GM21367 (cell line): ENCODE measurements around the gene RAB11B.
"Not testable (repeated sequence)": the region's sequence is repeated elsewhere in the genome, so short reads cannot be mapped to it uniquely, and the experiment has no call there.

ENCODE experiments used
- ATAC-seq: cut with Tn5 transposase; IDR thresholded peaks from one replicate; pipeline ENCODE4 v1.9.1; 2021; ENCODE audit not compliant: unreplicated experiment

The RAB11B gene

DNA sequence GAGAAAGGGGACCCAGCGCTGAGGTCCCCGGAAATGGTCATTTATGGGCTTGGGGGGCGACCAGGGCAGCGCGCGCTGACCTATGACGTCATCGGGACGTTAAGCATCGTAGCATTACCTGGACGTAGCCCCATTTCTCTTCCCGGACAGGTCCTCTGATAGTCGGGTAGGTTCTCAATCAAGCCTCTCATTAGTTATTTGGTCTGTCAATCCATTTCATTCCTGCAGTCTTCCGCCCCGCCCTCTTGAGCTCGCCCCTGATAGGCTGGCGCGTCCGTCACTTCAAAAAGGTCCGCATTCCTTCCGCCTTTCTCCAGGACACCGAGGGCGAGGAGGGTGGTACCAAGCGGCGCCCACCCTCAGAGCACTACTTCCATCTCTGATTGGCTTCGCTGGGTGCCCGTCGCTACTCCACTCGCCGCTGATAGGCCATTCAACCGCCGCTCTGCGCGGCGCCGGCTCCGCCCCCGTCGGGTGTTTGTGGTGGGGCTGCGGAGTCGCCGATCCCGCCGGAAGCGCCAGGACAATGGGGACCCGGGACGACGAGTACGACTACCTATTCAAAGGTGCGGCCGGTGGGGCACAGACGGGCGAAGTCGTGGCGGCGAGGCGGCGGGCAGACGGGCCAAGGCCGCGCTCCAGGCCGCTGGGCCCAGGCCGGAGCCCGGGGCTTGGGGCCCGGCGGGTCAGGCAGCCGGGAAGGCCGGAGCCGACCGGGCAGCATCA, at the start of gene RAB11B:
TSS of gene RAB11B (plus strand) at position 470 of the 726 bp plus-strand sequence. CDS start at position 527, 57 bp downstream.
- ATAC-seq = peak; percentile 86

DNA sequence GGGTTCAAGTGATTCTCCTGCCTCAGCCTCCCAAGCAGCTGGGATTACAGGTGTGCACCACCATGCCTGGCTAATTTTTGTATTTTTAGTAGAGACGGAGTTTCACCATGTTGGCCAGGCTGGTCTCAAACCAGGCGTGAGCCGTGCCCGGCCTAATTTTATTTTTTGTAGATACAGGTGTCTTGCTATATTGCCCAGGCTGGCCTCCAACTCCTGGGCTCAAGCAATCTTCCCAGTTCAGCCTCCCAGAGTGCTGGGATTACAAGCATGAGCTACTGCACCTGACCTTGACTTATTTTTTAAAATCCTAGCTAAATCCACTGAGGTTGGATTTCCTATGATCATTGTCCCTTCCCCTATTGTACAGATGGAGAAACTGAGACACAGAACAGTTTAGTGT, 48.7 kb upstream of the RAB11B start:
- ATAC-seq = not testable (repeated sequence)

DNA sequence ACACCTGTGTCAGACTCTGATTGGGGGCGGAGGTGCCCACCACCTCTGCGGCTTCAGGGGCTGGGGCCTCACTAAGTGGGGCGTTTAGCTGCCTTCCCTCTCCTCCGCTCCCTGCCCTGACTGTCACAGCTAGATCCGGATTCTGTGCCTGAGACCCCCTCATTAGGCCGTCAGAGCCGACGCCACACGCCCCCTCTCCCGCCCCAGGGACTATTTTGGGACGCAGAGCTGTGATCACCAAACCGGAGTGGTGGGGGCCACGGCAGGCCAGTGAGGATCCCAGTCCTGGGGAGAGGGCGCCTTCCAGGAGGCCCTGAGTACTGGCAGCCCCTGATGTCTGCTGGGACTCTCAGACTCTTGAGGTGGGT, 47.9 kb upstream of the RAB11B start:
- no peak for ATAC-seq

DNA sequence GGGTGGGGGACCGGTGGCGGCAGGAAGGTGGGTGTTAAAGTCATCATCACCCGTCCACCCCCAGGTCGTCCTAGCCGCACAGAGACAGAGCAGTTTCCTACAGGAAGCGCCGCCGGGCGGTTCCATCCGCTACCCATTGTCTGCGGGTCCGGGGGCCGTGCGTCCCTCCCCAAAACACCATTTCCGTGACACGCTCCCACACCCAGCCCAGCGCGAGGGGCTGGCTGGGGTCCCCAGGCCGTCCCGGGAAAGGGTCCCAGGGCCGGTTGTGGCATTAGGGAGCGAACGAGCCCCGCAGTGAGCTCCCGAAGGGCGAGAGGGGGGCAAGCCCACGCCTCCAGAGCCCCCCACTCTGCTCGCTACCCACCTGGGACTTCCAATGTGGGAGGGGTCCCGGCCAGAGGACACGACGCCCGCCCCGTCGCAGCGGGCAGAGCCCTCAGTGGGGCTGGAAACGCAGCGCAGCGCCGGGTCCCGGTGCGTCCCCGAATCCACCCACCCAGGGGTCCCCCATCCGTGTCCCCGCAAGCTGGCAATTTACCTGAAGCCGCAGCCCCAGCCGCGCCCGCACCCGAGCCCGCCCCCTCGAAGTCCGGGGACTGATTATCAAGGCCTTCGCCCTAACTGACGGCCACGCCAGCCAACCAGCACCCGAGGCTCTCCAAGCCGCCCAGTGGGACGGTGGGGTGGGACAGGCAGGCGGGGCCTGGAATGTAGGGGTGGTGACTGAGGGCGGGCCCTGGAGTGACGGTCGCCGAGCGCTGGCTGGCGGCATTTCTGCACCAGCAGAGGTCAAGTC, 47.3 kb upstream of the RAB11B start, which contains the start of gene KANK3:
TSS of gene KANK3 (minus strand) at position 579 of the 799 bp plus-strand sequence. CDS start 5,434 bp downstream, outside the sequence.
- ATAC-seq = peak; percentile 55

DNA sequence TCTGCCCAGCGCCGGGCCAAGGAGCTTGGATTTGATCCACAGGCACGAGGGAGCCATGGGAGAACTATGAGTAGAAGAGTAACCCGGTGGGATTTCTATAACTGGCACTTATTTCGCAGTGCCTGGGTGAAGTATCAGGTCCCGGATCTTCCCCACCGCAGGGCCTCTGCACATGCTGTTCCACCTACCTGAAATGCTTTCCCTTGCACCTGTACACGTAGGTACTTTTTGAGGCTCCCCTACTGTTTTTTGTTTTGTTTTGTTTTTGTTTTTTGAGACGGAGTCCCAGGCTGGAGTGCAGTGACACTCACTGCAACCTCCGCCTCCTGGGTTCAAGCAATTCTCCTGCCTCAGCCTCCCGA, 46.7 kb upstream of the RAB11B start:
- ATAC-seq = no peak

DNA sequence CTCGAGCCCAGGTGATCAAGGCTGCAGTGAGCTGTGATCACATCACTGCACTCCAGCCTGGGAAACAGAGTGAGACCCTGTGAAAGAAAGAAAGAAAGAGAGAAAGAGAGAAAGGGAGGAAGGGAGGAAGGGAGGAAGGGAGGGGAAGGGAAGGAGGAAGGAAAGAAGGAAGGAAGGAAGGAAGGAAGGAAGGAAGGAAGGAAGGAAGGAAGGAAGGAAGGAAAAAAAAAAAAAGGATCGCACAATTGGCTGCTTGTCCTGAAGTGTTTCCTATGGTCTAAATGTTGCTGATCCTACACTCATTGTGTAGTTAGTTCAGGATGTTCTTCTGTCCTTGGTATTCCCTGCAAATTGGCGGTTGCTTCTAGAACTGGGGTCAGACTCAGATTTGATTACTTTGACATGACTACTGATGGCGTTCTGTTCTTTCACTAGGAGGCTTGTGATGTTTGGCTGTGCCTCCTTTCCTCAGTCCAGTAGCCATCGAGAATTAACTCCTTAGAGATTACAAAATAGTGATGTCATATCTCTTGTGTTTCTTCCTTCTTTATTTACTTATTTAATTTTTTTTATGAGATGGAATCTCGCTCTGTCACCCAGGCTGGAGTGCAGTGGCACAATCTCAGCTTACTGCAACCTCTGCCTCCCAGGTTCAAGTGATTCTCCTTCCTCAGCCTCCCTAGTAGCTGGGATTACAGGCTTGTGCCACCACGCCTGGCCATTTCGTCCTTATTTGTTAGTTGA, 40.4 kb upstream of the RAB11B start:
- ATAC-seq = not testable (repeated sequence)

DNA sequence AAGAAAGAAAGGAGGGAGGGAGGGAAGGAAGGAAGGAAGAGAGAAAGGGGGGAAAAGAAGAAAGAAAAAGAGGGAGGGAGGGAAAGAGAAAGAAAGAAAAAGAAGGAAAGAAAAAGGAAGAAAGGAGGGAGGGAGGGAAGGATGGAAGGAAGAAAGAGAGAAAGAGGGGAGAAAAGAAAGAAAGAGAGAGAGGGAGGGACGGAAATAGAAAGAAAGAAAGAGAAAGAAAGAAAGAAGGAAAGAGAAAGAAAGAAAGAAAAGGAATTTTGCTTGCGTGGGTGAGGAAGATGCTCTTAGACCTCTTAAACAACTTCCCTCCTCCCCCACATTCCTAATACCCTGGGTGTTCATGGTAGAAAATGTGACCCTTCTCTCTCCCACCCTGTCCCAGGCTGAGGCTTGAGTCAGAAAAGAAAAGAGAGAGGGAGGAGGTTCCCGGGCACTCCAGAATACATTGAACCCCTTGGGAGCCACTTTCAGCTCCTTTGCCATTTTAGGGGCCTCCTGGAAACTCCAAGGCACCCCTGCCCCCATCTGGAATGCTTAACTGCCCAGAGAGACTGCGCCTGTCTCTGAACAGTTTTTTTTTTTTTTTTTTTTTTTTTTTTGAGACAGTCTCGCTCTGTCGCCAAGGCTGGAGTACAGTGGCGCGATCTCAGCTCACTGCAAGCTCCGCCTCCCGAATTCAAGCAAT, 37.9 kb upstream of the RAB11B start:
- no peak for ATAC-seq

DNA sequence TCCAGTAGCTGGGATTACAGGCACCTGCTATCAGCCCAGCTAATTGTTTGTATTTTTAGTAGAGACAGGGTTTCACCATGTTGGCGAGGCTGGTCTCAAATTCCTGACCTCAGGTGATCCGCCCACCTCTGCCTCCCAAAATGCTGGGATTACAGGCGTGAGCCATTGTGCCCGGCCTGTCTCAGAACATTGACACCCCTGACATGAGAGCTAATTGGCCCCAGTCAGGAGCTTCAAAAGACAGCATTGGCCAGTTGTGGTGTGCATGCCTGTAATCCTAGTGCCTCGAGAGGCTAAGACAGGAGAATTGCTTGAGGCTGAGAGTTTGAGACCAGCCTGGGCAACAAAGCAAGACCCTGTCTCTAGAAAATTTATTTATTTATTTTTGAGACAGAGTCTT, 37.3 kb upstream of the RAB11B start:
- not testable (repeated sequence) for ATAC-seq

DNA sequence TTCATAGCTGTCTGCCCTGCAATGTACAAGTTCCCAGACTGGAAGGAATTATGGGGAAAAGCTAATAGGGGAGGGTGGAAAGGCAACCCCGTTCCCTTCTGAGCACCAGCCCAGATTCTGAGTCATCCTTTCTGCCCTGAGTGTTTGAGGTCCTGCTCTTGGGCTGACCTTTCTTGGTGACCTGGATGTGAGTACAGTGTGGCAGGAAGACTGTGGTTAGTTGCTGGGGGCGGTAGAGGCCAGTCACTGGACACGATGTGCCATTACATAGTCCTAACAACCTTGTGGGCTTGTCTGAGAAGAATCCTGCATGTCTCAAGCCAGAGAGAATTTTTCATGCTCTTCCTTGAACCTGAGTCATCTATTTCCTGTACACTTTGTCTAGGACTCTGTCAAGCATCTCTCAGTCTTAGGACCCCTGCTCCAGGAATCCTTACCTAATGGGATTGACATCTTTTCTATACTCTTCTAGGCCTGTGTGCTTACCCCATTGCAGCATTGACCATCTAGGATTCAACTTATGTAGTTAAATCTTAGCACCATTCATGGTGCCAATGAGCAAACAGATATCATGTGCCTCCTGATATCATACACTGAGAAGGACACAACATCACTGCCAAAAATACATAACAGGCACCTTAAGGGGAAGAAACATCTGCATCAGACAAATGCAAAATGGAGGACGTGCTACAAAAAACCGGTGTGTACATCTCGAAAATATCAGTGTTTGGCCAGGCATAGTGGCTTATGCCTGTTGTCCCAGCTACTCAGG, 34.3 kb upstream of the RAB11B start:
- no peak for ATAC-seq

DNA sequence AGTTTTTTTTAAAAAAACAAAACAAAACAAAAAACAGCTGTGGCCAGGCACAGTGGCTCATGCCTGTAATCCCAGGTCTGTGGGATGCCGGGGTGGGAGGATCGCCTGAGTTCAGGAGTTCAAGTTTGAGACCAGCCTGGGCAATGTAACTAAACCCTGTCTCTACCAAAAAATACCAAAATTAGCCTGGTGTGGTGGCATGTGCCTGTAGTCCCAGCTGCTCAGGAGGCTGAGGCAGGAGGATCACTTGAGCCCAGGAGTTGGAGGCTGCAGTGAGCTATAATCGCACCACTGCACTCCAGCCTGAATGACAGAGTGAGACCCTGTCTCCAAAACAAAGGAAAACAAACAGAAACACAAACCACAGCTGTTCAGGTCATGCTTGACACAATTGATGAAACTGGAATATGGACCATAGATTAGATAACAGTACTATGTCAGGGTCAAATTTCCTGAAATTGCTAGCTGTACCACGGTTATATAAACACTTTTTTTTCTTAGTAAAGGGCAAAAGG, 33.1 kb upstream of the RAB11B start:
- no peak for ATAC-seq

DNA sequence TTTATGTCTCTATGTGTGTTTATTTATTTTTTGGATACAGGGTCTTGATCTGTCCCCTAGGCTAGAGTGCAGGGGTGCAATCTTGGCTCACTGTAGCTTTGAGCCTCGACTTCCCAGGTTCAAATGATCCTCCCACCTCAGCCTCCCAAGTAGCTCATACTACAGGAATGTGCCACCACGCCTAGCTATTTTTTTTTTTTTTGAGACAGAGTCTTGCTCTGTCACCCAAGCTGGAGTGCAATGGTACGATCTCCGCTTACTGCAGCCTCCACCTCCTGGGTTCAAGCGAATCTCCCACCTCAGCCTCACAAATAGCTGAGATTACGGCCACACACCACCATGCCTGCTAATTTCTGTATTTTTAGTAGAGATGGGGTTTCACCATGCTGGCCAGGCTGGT, 31.2 kb upstream of the RAB11B start:
- no peak for ATAC-seq

DNA sequence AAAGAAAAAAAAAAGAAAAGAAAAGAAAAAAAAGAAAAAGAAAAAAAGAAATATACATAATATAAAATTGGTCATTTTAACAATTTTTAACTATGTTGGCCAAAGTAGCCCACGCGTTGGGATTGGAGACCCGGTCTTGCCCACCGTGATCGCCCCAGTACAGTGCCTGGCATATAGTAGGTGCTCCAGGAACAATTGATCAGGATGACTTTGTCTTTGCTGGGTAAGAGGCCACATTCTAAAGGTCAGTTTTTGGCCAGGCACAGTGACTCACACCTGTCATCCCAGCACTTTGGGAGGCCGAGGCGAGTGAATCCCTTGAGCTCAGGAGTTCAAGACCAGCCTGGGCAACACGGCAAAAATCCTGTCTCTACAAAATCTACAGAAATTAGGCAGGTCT, 30.0 kb upstream of the RAB11B start:
- no peak for ATAC-seq

DNA sequence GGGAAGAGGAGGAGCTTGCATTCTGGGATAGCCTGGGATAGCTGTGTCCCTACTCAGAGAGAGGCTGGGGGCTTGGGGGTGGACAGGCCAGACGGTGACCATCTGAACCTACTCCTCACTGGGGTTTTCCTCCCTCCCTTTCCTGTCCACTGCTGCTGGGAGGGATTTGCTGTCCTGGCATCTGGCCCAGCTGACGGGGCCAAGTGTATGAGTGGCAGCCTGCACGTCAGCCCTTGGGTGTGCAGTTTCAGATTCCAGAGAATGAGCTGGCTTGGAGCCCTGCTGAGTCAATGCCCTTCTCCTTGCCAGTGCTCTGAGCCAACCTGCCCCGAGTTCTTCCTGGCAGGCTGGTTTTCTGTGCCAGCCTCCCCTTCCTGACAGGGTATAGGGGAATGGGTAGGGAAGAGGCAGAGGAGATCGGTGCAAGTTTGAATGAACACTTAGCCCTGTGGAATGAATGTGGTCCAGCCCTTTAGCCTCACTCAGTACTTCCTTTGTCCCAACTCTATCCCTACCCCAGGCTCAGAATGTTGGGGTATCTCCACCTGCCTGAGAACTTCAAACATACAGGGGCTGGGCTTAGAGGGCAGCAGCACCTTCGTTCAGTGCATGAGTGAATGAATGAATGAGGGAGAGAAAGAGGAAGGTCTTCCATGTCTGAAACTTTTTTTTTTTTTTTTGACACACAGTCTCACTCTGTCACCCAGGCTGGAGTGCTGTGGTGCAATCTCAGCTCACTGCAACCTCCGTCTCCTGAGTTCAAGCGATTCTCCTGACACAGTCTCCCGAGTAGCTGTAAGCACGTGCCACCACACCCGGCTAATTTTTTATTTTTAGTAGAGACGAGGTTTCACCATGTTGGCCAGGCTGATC, 28.0 kb upstream of the RAB11B start:
- ATAC-seq = no peak

DNA sequence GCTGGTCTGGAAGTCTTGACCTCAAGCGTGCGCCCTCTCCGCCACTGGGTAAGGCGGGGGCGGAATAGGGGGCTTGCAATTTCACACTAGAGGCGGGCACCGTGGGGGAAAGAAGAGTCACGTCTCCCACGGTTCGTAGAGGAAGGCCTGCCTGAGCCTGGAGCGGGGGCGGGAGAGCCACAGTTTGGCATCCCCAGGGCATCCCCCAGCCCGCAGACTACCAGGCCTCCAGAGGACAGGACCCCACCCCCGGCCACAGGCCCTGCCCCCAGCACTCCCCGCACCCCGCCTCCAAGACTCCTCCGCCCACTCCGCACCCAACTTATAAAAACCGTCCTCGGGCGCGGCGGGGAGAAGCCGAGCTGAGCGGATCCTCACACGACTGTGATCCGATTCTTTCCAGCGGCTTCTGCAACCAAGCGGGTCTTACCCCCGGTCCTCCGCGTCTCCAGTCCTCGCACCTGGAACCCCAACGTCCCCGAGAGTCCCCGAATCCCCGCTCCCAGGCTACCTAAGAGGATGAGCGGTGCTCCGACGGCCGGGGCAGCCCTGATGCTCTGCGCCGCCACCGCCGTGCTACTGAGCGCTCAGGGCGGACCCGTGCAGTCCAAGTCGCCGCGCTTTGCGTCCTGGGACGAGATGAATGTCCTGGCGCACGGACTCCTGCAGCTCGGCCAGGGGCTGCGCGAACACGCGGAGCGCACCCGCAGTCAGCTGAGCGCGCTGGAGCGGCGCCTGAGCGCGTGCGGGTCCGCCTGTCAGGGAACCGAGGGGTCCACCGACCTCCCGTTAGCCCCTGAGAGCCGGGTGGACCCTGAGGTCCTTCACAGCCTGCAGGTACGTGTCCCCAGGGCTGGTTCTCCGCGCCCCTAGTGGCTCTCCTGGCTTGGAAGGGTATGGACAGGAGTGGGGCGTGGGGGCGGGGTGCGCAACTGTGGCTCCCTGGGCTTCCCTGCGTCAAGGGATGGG, 26.1 kb upstream of the RAB11B start, which contains the start of gene ANGPTL4:
TSS of gene ANGPTL4 (plus strand) at position 353 of the 969 bp plus-strand sequence. CDS start at position 520, 167 bp downstream.
- no peak for ATAC-seq

DNA sequence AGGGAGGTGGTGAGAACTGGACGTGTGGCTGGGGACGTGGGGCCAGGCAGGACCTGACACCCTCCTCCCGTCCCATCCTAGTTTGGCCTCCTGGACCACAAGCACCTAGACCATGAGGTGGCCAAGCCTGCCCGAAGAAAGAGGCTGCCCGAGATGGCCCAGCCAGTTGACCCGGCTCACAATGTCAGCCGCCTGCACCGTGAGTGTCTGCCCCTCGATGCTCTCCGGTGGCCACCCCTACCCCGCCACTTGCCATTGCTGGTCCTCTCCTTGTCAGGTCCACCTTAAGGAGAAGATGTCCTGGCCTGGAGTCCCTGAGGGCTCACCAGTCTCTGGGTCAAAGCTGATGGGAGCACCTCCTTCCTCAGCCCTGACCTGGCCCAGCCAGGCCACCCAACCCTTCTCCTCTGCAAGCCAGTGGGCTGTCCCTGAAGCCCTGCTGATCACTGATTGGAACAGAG, 24.0 kb upstream of the RAB11B start:
- ATAC-seq = no peak

DNA sequence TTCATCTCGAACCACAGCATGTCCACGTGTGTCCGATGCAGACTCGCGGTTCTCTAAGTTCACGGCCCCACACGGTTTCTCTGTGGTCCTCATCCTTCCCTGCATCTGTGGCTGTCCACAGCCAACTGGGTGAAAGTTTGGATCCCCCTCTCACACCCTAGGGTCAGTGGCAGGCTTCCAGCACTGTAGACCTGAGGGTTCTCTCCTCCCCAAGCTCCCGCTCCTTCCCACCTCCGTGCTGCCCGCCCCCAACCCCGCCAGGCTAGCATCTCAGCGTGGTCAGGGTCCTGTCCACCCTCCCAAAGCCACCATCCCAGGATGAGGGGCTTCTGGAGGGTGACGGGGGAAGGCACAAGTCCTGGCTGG, 23.2 kb upstream of the RAB11B start:
- no peak for ATAC-seq

DNA sequence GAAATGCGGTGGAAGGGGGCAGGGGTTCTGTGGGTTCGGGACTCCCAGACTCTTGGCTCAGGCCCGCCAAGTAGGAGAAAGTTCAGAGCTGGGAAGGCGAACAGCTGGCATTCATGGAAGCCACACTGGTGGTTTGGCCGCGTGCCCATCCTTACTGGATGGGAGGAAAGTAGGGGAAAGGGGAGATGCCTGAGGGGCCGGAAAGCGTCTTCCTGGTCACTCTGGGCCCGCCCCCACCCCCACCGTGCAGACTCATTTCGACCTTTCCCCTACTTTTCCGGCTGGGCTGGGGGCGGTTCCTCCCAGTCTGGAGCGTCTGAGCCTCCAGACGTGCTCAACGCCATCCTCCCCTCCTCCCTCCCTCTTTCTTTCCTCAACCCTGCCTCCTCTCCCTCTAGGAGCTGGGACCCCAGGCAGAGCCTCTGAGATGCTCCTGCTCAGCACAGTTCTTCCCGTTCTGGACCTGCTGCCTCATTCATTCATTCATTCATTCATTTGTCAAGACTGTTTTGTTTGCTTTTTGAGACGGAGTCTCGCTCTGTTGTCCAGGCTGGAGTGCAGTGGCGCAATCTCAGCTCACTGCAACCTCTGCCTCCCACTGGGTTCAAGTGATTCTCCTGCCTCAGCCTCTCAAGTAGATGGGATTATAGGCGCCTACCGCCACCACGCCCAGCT, 22.7 kb upstream of the RAB11B start:
- ATAC-seq = no peak
